Type B pancreatic cell (in vitro differentiated cells): ENCODE measurements around the gene A1BG. TPM values are rescaled to one million over a fixed set of nuclear protein-coding genes. Genes with fewer than 3 reads are reported as not detected.

Experiments
- DNase-seq: peaks from one replicate; pipeline ENCODE4 v3.0.0; 2021; ENCODE audit warnings: mixed read lengths; ENCODE audit not compliant: unreplicated experiment; ENCODE audit errors: extremely low spot score
- H3K27ac Mint-ChIP-seq: 2 replicates; pipeline ENCODE4 v1.8.0; 2021; ENCODE audit warnings: mild to moderate bottlenecking, mixed read lengths
- H3K27me3 Mint-ChIP-seq: 2 replicates; pipeline ENCODE4 v1.8.0; 2021; ENCODE audit warnings: mixed read lengths
- H3K36me3 Mint-ChIP-seq: 2 replicates; pipeline ENCODE4 v1.8.0; 2021; ENCODE audit warnings: mixed read lengths
- H3K4me1 Mint-ChIP-seq: one replicate; pipeline ENCODE4 v1.8.0; 2021; ENCODE audit warnings: mixed read lengths; ENCODE audit not compliant: unreplicated experiment
- H3K4me3 Mint-ChIP-seq: 2 replicates; pipeline ENCODE4 v1.8.0; 2021; ENCODE audit warnings: mild to moderate bottlenecking, mixed read lengths
- H3K9me3 Mint-ChIP-seq: 2 replicates; pipeline ENCODE4 v1.8.0; 2021; ENCODE audit warnings: mixed read lengths
- CTCF ChIP-seq: fragments of 200-600 bp; sonication (generic); conservative IDR thresholded peaks from 2 replicates; pipeline ENCODE4 v1.5.0; 2021; ENCODE audit warnings: antibody characterized with exemption, mild to moderate bottlenecking
- total RNA-seq: library from RNA; stranded (reverse); gene quantifications from 2 replicates; pipeline ENCODE4 v1.2.1, GENCODE V29; 2021; ENCODE audit warnings: low replicate concordance

The A1BG gene
- total RNA-seq, 1 donor from 2014 or later, result 11.7 TPM

- H3K27me3 Mint-ChIP-seq, result no peaks in the 10 kb centered on the region
- no peak overlapping the region for H3K4me3 Mint-ChIP-seq
- no peak overlapping the region for H3K27ac Mint-ChIP-seq
- DNase-seq, result no peak
- no peaks in the 10 kb centered on the region for H3K4me1 Mint-ChIP-seq
- H3K36me3 Mint-ChIP-seq, result peaks cover 20% of the 10 kb centered on the region
- TF ChIP-seq CTCF, result no peak
- no peaks in the 10 kb centered on the region for H3K9me3 Mint-ChIP-seq
Observed at GRCh38 chr19:58336216-58336615, 17.1 kb downstream of the A1BG start.

GRCh38 chr19:58335630-58336029 lies 17.7 kb downstream of the A1BG start:
- H3K4me1 Mint-ChIP-seq, result no peaks in the 10 kb centered on the region
- no peak for TF ChIP-seq CTCF
- H3K9me3 Mint-ChIP-seq, result no peaks in the 10 kb centered on the region
- DNase-seq, result no peak
- H3K27me3 Mint-ChIP-seq, result no peaks in the 10 kb centered on the region
- no peak overlapping the region for H3K27ac Mint-ChIP-seq
- H3K36me3 Mint-ChIP-seq, result peaks cover 15% of the 10 kb centered on the region
- H3K4me3 Mint-ChIP-seq, result no peak overlapping the region

GRCh38 chr19:58334691-58335249 lies 18.5 kb downstream of the A1BG start:
- Mint-ChIP-seq H3K27me3 (no peaks in the 10 kb centered on the region), H3K9me3 (no peaks in the 10 kb centered on the region), H3K4me1 (peaks cover 3% of the 10 kb centered on the region), H3K4me3 (no peak overlapping the region), H3K27ac (no peak overlapping the region), H3K36me3 (peaks cover 10% of the 10 kb centered on the region)
- TF ChIP-seq CTCF, result no peak
- no peak for DNase-seq

GRCh38 chr19:58332697-58333096 lies 20.6 kb downstream of the A1BG start:
- no peaks in the 10 kb centered on the region for H3K27me3 Mint-ChIP-seq
- H3K4me1 Mint-ChIP-seq, result peaks cover 11% of the 10 kb centered on the region
- TF ChIP-seq CTCF, result no peak
- no peak overlapping the region for H3K27ac Mint-ChIP-seq
- no peak for DNase-seq
- no peaks in the 10 kb centered on the region for H3K36me3 Mint-ChIP-seq
- no peak overlapping the region for H3K4me3 Mint-ChIP-seq
- H3K9me3 Mint-ChIP-seq, result no peaks in the 10 kb centered on the region

GRCh38 chr19:58330458-58330857 lies 22.8 kb downstream of the A1BG start:
- no peak for TF ChIP-seq CTCF
- Mint-ChIP-seq H3K27me3 (no peaks in the 10 kb centered on the region), H3K4me3 (no peak overlapping the region), H3K9me3 (no peaks in the 10 kb centered on the region), H3K4me1 (peaks cover 11% of the 10 kb centered on the region), H3K36me3 (no peaks in the 10 kb centered on the region), H3K27ac (no peak overlapping the region)
- no peak for DNase-seq

GRCh38 chr19:58328999-58329398 lies 24.3 kb downstream of the A1BG start:
- H3K36me3 Mint-ChIP-seq, result no peaks in the 10 kb centered on the region
- DNase-seq, result no peak
- no peak overlapping the region for H3K27ac Mint-ChIP-seq
- H3K27me3 Mint-ChIP-seq, result no peaks in the 10 kb centered on the region
- H3K9me3 Mint-ChIP-seq, result no peaks in the 10 kb centered on the region
- peaks cover 11% of the 10 kb centered on the region for H3K4me1 Mint-ChIP-seq
- peak overlapping the region; percentile 61 for H3K4me3 Mint-ChIP-seq
- peak; percentile 60 for TF ChIP-seq CTCF
